GM21737 (cell line): Measurements from ENCODE around the gene MALAT1.
"Not testable (repeated sequence)": the region's sequence is repeated elsewhere in the genome, so short reads cannot be mapped to it uniquely, and the experiment has no call there.

Experiments
- ATAC-seq: cut with Tn5 transposase; IDR thresholded peaks from one replicate; pipeline ENCODE4 v1.9.1; 2021; ENCODE audit warnings: mild to moderate bottlenecking, moderate library complexity; ENCODE audit not compliant: unreplicated experiment

The MALAT1 gene

GRCh38 chr11:65498977-65499712 lies at the start of gene MALAT1:
MALAT1 (plus strand) TSS chr11:65499045.
- peak; percentile 24 for ATAC-seq

GRCh38 chr11:65451301-65451700 lies 47.5 kb upstream of the MALAT1 start:
- not testable (repeated sequence) for ATAC-seq

DNA sequence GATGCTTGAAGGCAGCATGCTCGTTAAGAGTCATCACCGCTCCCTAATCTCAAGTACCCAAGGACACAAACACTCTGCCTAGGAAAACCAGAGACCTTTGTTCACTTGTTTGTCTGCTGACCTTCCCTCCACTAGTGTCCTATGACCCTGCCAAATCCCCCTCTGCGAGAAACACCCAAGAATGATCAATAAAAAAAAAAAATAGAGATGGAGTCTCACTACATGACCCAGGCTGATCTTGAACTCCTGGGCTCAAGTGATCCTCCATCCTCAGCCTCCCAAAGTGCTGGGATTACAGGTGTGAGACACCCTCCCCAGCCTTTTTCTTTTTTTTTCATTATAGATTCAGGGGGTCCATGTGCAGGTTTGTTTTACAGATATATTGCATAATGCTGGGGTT lies 46.6 kb upstream of the MALAT1 start:
- not testable (repeated sequence) for ATAC-seq

GRCh38 chr11:65452806-65453490 lies 45.9 kb upstream of the MALAT1 start:
- ATAC-seq: no peak

DNA sequence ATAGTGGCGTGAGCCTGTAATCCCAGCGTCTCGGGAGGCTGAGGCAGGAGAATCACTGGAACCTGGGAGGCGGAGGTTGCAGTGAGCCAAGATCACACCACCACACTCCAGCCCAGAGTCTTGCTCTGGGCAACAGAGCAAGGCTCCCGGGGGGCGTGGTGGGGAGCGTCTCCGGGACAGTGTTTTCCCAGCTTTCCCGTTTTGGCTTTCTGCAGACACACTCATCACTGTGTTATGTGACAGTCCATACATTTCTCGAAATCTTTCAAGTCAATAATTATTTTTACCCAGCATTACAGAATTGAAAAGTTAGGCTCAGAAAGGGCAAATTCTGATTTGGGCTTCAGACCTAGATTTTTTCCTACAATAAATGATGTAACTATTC lies 44.5 kb upstream of the MALAT1 start:
- no peak for ATAC-seq

DNA sequence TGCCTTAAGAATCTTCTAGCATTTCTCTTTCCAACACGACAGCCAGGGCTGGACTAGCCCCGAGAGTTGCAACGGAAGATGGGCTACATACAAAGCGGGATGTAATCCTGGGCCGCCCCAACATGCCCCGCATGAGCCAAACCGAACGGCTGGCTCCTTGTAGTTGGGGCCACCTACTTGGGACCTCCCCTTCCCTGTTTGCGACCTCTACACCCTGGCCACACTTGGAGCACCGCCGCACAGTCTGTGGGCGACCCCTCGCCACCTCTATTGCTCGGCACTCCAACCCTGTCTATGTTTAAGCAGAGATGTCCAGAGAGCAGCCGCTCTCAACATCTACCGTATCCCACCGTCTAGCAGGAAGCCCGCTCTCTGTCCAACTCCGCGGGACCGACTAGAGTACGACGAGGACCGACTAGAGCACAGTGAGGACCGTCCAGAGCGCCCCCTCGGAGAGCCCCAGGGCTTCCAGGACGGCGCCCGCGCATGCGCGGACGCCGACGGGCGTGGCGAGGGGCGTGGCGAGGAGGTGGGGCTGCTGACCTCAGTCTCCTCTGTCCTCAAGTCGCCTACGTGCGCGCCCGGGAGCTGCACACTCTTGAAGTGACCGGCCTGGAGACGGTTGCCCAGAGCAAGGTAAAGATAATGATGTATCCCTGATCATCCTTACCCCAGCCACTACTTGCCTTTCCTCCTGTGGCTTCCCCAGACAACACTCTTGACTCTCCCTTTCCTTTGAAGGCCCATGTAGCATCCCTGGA lies 44.0 kb upstream of the MALAT1 start:
- ATAC-seq: peak; percentile 91

- ATAC-seq: no peak
Observed at GRCh38 chr11:65456418-65456817, 42.4 kb upstream of the MALAT1 start.

DNA sequence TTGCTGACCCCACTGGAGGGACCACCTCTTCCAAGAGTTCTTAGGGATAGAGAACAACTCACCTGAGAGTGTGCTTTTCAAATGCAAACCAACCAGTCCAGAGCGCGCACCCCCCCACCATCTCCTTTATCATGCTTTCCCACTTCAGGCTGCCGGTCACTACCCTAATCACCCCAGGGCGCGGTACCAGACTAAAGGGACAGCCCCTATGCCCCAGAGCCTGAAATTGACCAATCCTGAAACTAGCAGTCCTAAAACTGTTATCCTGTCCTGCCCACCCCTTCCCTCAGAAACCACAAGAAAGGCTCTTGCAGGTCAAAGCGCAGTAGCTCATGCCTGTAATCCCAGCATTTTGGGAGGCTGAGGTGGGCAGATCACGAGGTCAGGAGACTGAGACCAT lies 39.3 kb upstream of the MALAT1 start:
- ATAC-seq: no peak

GRCh38 chr11:65465471-65465870 lies 33.4 kb upstream of the MALAT1 start:
- not testable (repeated sequence) for ATAC-seq

DNA sequence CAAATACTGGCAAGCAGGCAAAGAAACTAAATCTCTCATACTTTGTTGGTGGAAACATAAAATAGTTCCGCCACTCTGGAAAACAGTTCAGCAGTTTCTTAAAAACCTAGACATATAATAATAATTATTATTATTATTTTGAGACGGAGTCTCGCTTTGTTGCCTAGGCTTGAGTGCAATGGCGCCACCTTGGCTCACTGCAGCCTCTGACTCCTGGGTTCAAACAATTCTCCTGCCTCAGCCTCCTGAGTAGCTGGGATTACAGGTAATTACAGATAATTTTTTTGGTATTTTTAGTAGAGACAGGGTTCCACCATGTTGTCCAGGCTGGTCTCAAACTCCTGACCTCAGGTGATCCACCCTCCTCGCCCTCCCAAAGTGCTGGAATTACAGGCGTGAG lies 31.5 kb upstream of the MALAT1 start:
- not testable (repeated sequence) for ATAC-seq

GRCh38 chr11:65468874-65469333 lies 29.9 kb upstream of the MALAT1 start:
- no peak for ATAC-seq

DNA sequence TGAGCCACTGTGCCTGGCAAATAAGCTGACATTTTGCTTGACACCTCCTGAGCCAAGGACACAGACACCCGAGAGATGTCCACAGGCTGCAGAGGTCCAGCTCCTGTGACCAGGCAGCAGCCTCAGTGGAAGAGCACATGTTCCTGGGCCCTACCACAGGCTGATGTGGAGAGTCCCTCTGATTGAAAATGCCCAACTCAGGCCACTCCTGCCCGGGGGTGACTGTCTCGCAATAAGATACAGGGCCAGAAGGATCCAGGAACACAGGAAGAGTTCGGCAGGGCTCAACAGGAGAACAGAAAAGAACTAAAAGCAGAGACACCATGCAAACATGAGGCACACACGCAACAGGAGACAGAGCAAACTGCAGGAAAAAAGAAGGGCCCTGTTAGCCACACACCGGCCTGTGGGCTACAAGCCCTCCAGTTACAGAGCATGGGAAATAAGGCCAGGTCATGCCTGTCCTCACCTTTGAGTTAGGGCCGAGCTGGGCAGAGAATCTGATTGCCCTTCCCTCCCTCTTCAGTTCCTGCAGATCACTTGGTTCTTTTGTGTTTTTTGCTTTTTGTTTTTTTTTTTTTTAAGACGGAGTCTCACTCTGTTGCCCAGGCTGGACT lies 28.3 kb upstream of the MALAT1 start:
- no peak for ATAC-seq

GRCh38 chr11:65471447-65471891 lies 27.4 kb upstream of the MALAT1 start:
- no peak for ATAC-seq

DNA sequence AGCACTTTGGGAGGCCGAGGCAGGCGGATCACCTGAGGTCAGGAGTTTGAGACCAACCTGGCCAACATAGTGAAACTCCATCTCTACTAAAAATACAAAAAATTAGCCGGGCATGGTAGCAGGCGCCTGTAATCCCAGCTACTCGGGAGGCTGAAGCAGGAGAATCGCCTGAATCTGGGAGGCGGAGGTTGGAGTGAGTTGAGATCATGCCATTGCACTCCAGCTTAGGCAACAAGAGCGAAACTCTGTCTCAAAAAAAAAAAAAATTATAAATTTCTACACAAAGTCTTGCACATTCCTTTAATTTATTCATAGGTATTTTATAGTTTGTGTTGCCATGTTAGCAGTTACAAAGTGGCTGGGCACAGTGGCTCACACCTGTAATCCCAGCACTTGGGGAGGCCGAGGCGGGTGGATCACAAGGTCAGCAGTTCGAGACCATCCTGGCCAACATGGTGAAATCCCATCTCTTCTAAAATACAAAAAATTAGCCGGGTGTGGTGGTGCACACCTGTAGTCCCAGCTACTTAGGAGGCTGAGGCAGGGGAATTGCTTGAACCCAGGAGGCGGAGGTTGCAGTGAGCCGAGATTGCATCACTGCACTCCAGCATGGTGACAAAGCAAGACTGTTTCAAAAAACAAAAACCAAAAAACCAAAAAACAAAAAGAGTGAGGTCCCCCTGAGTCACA lies 26.1 kb upstream of the MALAT1 start:
- ATAC-seq: not testable (repeated sequence)

DNA sequence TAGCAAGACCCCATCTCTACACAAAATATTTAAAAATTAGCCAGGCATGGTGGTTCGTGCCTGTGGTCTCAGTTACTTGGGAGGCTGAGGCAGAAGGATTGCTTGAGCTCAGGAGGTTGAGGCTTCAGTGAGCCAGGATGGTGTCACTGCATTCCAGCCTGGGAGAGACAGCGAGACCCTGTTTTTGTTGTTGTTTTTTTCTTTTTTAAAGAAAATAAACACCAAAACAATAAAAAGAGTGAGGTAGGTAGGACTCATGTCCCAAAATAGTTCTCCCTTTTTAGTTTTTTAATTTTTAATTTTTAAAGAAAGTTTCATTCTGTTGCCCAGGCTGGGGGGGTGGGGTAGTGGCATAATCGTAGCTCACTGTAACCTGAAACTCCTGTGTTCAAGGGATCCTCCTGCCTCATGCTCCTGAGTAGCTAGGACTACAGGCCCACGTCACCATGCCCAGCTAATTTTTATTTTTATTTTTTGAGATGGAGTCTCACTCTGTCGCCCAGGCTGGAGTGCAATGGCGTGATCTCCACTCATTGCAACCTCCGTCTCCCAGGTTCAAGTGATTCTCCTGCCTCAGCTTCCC lies 25.5 kb upstream of the MALAT1 start:
- no peak for ATAC-seq

DNA sequence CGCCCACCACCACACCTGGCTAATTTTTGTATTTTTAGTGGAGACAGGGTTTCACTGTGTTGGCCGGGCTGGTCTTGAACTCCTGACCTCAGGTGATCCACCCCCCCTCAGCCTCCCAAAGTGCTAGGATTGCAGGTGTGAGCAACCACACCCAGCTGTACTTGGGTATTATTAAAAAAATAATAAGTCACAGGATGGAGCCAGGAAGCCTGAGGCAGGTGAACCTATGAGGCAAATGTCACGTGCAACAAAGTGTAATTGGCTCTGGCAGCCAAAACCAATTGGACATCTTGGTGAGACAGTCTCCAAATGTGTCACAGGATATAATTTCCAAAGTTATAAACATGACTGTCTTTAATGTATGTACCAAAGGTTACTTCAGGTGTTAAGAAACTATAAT lies 24.0 kb upstream of the MALAT1 start:
- no peak for ATAC-seq

DNA sequence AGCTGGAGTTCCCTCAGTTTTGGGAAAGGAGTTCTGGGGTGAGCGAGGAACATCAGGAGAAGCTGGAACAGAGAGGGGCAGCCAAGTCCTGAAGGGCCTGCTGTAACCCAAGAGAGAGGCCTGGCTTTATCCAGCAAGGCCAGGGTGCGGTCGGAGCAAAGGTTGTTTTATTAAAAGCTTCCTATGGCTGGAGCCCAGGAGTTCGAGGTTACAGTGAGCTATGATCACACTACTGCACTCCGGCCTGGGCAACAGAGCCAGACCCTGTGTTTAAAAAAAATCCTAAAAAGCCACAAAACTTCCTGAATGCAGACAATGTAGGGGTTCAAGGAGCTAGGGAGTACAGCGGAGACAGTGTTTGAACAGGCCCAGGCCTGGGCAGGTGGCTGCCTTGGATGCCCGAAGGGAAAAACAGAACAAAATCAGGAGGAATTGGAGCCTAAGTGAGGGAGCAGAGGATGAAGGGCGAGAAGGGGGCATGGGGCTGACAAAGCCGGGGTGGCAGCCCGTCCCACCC lies 22.2 kb upstream of the MALAT1 start:
- ATAC-seq: no peak

DNA sequence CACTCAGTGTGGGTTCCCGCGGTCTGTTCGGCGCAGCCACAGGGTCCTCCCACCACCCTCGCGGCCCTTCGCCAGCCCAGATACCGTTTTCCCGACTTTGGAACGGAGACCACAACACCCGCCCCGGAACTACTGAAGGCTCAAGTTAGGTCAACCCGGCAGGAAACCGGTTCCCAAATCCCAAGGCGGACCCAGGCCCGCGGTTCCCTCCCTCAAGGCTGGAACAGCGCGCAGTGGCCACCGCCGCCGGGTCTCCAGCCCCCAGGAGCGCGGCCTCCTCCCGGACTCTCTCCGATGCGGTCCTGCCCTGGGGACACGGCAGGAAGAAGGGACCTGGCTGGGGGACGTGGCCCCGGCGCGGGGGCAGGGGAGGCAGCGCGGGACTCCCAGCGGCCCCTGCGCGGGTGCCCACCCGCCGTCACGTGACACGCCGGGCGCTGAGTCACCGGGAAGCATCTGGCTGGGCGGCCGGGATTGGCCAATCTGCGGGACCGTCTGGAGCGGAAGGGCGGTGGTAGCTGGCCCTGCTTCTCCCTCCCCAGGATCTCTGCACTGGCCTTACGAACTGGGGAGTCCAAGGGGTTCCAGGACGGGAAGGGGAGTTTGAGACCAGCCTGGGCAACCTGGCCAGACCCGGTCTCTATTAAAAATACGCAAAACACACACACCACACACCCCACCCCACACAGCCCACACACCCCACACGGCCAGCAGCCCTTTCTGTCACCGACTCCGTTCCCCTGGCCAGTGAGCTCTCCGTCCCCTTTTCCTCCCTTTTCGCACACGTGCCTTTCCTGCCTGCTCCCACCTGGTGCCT lies 21.5 kb upstream of the MALAT1 start:
- peak; percentile 78 for ATAC-seq
